HUDEP-2 (cell line): ENCODE results near the gene DAZAP2.

Source experiments
- DNase-seq, 76 experiments: peaks; one replicate each; lab custom pipeline; 2025; ENCODE audit not compliant: unreplicated experiment in 76 of 76; lab: John Stamatoyannopoulos, UW

Gene DAZAP2

GRCh38 chr12:51291603-51292513 is 53.2 kb downstream of the DAZAP2 start:
- peak in 2 of 76 experiments; percentile 1 to 5 for DNase-seq
